CD8-positive, alpha-beta memory T cell (primary cell): ENCODE results near the gene ADAMTS15. TPM values are rescaled to one million over a fixed set of nuclear protein-coding genes. Genes with fewer than 3 reads are reported as not detected.
"Not testable (repeated sequence)": the region's sequence is repeated elsewhere in the genome, so short reads cannot be mapped to it uniquely, and the experiment has no call there.

Experiments used
- CTCF ChIA-PET: fragments of 350-600 bp; sonication (Branson Sonifier 250); formaldehyde crosslinking; loops from one replicate; lab custom pipeline; 2021; ENCODE audit warnings: antibody characterized with exemption; lab: Charles Lee
- POLR2A ChIA-PET: fragments of 350-600 bp; sonication (Branson Sonifier 250); formaldehyde crosslinking; loops from one replicate; lab custom pipeline; 2021; ENCODE audit warnings: antibody characterized with exemption; lab: Charles Lee
- DNase-seq, 5 donors: peaks; one replicate each; pipeline versions ENCODE4 v3.0.0 to v3.0.0-alpha.2; 2020 to 2022; ENCODE audit warnings: mixed read lengths in 1 of 5
- H3K27ac ChIP-seq: one replicate; pipeline ENCODE4 v1.7.0; 2013; ENCODE audit warnings: low read depth, mild to moderate bottlenecking, low read length, moderate library complexity
- H3K27me3 ChIP-seq: 2 replicates; pipeline ENCODE4 v1.7.0; 2013; ENCODE audit warnings: low read length, mild to moderate bottlenecking; ENCODE audit not compliant: insufficient read depth, poor library complexity, severe bottlenecking
- H3K36me3 ChIP-seq: 2 replicates; pipeline ENCODE4 v1.7.0; 2013; ENCODE audit warnings: mild to moderate bottlenecking, low read length, moderate library complexity; ENCODE audit not compliant: insufficient read depth
- H3K4me1 ChIP-seq: 2 replicates; pipeline ENCODE4 v1.7.0; 2013; ENCODE audit warnings: mild to moderate bottlenecking, low read length, moderate library complexity; ENCODE audit not compliant: insufficient read depth
- H3K4me3 ChIP-seq: 2 replicates; pipeline ENCODE4 v1.7.0; 2013; ENCODE audit warnings: mild to moderate bottlenecking, low read length
- H3K9me3 ChIP-seq: 2 replicates; pipeline ENCODE4 v1.7.0; 2013; ENCODE audit warnings: mild to moderate bottlenecking, low read length
- H3K27ac Mint-ChIP-seq, 8 donors: one replicate each; pipeline ENCODE4 v1.8.0; 2020 to 2021; ENCODE audit warnings: mixed read lengths in 8 of 8, mild to moderate bottlenecking in 6 of 8, inconsistent platforms in 3 of 8, moderate library complexity in 3 of 8
- H3K27me3 Mint-ChIP-seq, 2 donors: one replicate each; pipeline ENCODE4 v1.8.0; 2020 to 2021; ENCODE audit warnings: mixed read lengths in 2 of 2, mild to moderate bottlenecking in 1 of 2, moderate library complexity in 1 of 2
- H3K36me3 Mint-ChIP-seq, 3 donors: one replicate each; pipeline ENCODE4 v1.8.0; 2020 to 2021; ENCODE audit warnings: mixed read lengths in 3 of 3, inconsistent platforms in 1 of 3, mild to moderate bottlenecking in 1 of 3
- H3K4me1 Mint-ChIP-seq, 3 donors: one replicate each; pipeline ENCODE4 v1.8.0; 2020 to 2021; ENCODE audit warnings: mixed read lengths in 3 of 3, inconsistent platforms in 1 of 3, mild to moderate bottlenecking in 1 of 3
- H3K4me3 Mint-ChIP-seq, 7 donors: one replicate each; pipeline ENCODE4 v1.8.0; 2020 to 2021; ENCODE audit warnings: mixed read lengths in 7 of 7, mild to moderate bottlenecking in 6 of 7, moderate library complexity in 4 of 7, inconsistent platforms in 2 of 7
- H3K9me3 Mint-ChIP-seq, 5 donors: one replicate each; pipeline ENCODE4 v1.8.0; 2020 to 2022; ENCODE audit warnings: mixed read lengths in 5 of 5, mild to moderate bottlenecking in 3 of 5, moderate library complexity in 2 of 5, inconsistent platforms in 1 of 5
- polyA plus RNA-seq: library from polyadenylated mRNA; unstranded; fragments of 300-500 nt; fragmentation: Illumina TruSeq; gene quantifications from one replicate; pipeline ENCODE4 v1.2.3, GENCODE V29; 2021
- total RNA-seq, 2 experiments: library from RNA; stranded (reverse); gene quantifications; one replicate each; pipeline ENCODE4 v1.2.3, GENCODE V29; 2021

The ADAMTS15 gene
- total and polyA plus RNA-seq, 3 experiments from 2014 or later, result not detected

- Mint-ChIP-seq H3K36me3 (no peaks in the 10 kb centered on the region), H3K9me3 (no peaks in the 10 kb centered on the region), H3K4me3 (no peak overlapping the region), H3K27ac (no peak overlapping the region), H3K27me3 (peaks cover 26 to 33% of the 10 kb centered on the region in 2 donors), H3K4me1 (peaks cover 14 to 21% (median 15%) of the 10 kb centered on the region in 3 donors)
- POLR2A ChIA-PET, result no interaction called here
- H3K27me3 ChIP-seq, result peaks cover 20% of the 10 kb centered on the region
- H3K9me3 ChIP-seq, result no peaks in the 10 kb centered on the region
- no peaks in the 10 kb centered on the region for H3K4me1 ChIP-seq
- no peak overlapping the region for H3K27ac ChIP-seq
- no peak for DNase-seq
- no peak overlapping the region for H3K4me3 ChIP-seq
- CTCF ChIA-PET, result interaction anchor here (1.1 to 6.6 kb wide), 5 partner anchors 9 to 483 kb away, joined by 3 to 115 read pairs (median 6); partner anchors contain the start of gene SNX19
- H3K36me3 ChIP-seq, result no peaks in the 10 kb centered on the region
Measured at GRCh38 chr11:130433357-130433756, 15.1 kb upstream of the ADAMTS15 start.

GRCh38 chr11:130434521-130435223, 13.8 kb upstream of the ADAMTS15 start:
- ChIA-PET CTCF (interaction anchor here (0.9 to 6.6 kb wide), 15 partner anchors 9 to 482 kb away, joined by 3 to 115 read pairs (median 4); partner anchors contain the start of gene SNX19), POLR2A (interaction anchor here (0.6 to 1.3 kb wide), 2 partner anchors 387 to 427 kb away, joined by 3 to 4 read pairs; no protein-coding TSS in a partner anchor)
- Histone ChIP-seq H3K4me1 (peaks cover 9% of the 10 kb centered on the region), H3K4me3 (peak overlapping the region; percentile 77), H3K36me3 (no peaks in the 10 kb centered on the region), H3K27ac (no peak overlapping the region), H3K27me3 (peaks cover 8% of the 10 kb centered on the region), H3K9me3 (no peaks in the 10 kb centered on the region)
- Mint-ChIP-seq H3K27me3 (peaks cover 13 to 20% of the 10 kb centered on the region in 2 donors), H3K4me1 (peaks cover 15 to 19% (median 15%) of the 10 kb centered on the region in 3 donors), H3K27ac (no peak overlapping the region), H3K9me3 (no peaks in the 10 kb centered on the region), H3K36me3 (no peaks in the 10 kb centered on the region), H3K4me3 (no peak overlapping the region)
- DNase-seq, result peak; percentile 43 to 68 (median 58)

- no peak overlapping the region for H3K27ac ChIP-seq
- no peak overlapping the region for H3K4me3 ChIP-seq
- DNase-seq, result no peak
- POLR2A ChIA-PET, result no interaction called here
- peaks cover 10% of the 10 kb centered on the region for H3K4me1 ChIP-seq
- Mint-ChIP-seq H3K27me3 (peaks cover 6 to 10% of the 10 kb centered on the region in 2 donors), H3K9me3 (no peaks in the 10 kb centered on the region), H3K36me3 (no peaks in the 10 kb centered on the region), H3K4me1 (peaks cover 17 to 19% (median 17%) of the 10 kb centered on the region in 3 donors), H3K27ac (no peak overlapping the region), H3K4me3 (peak overlapping the region in 4 of 7 donors; percentile 4 to 46 (median 23))
- no peaks in the 10 kb centered on the region for H3K9me3 ChIP-seq
- CTCF ChIA-PET, result interaction anchor here (1.0 to 6.6 kb wide), 9 partner anchors 9 to 481 kb away, joined by 4 to 115 read pairs (median 5); partner anchors contain the start of gene SNX19
- no peaks in the 10 kb centered on the region for H3K36me3 ChIP-seq
- H3K27me3 ChIP-seq, result no peaks in the 10 kb centered on the region
Measured at GRCh38 chr11:130435671-130436070, 12.8 kb upstream of the ADAMTS15 start.

- Mint-ChIP-seq H3K4me1 (peaks cover 17 to 19% (median 17%) of the 10 kb centered on the region in 3 donors), H3K9me3 (no peaks in the 10 kb centered on the region), H3K27ac (peak overlapping the region in 1 of 8 donors; percentile 21), H3K4me3 (no peak overlapping the region), H3K36me3 (no peaks in the 10 kb centered on the region), H3K27me3 (peaks cover 3 to 6% of the 10 kb centered on the region in 2 donors)
- DNase-seq, result no peak
- POLR2A ChIA-PET, result no interaction called here
- no peak overlapping the region for H3K27ac ChIP-seq
- H3K27me3 ChIP-seq, result no peaks in the 10 kb centered on the region
- H3K4me3 ChIP-seq, result no peak overlapping the region
- H3K9me3 ChIP-seq, result no peaks in the 10 kb centered on the region
- CTCF ChIA-PET, result interaction anchor here (3.7 to 6.6 kb wide), 2 partner anchors 424 to 480 kb away, joined by 13 to 115 read pairs; partner anchors contain the start of gene SNX19
- peaks cover 10% of the 10 kb centered on the region for H3K4me1 ChIP-seq
- H3K36me3 ChIP-seq, result no peaks in the 10 kb centered on the region
Measured at GRCh38 chr11:130436171-130436570, 12.3 kb upstream of the ADAMTS15 start.

- Mint-ChIP-seq H3K27me3 (peaks cover 2% of the 10 kb centered on the region in 2 donors), H3K4me1 (peaks cover 17 to 19% (median 17%) of the 10 kb centered on the region in 3 donors), H3K36me3 (no peaks in the 10 kb centered on the region), H3K4me3 (no peak overlapping the region), H3K9me3 (no peaks in the 10 kb centered on the region), H3K27ac (peak overlapping the region in 2 of 8 donors; percentile 39 to 48)
- Histone ChIP-seq H3K9me3 (no peaks in the 10 kb centered on the region), H3K27me3 (no peaks in the 10 kb centered on the region), H3K4me3 (no peak overlapping the region), H3K36me3 (no peaks in the 10 kb centered on the region), H3K4me1 (peaks cover 10% of the 10 kb centered on the region), H3K27ac (no peak overlapping the region)
- no peak for DNase-seq
- ChIA-PET CTCF (interaction anchor here (1.4 kb wide), 1 partner anchor 424 kb away, joined by 6 read pairs; no protein-coding TSS in a partner anchor), POLR2A (no interaction called here)
Measured at GRCh38 chr11:130437848-130438247, 10.6 kb upstream of the ADAMTS15 start.

GRCh38 chr11:130438401-130439159, 9.9 kb upstream of the ADAMTS15 start:
- H3K9me3 ChIP-seq, DNase-seq, H3K27ac ChIP-seq, POLR2A ChIA-PET, H3K36me3 Mint-ChIP-seq, H3K9me3 Mint-ChIP-seq, H3K27me3 Mint-ChIP-seq, H3K4me3 ChIP-seq, H3K36me3 ChIP-seq, H3K27me3 ChIP-seq: not testable (repeated sequence)
- Mint-ChIP-seq H3K4me1 (peaks cover 17 to 19% (median 17%) of the 10 kb centered on the region in 3 donors), H3K27ac (peak overlapping the region in 4 of 8 donors; percentile 29 to 61 (median 50)), H3K4me3 (peak overlapping the region in 4 of 7 donors; percentile 7 to 71 (median 20))
- peaks cover 10% of the 10 kb centered on the region for H3K4me1 ChIP-seq
- CTCF ChIA-PET, result interaction anchor here (1.6 kb wide), 1 partner anchor 424 kb away, joined by 6 read pairs; no protein-coding TSS in a partner anchor

GRCh38 chr11:130439160-130439519, 9.3 kb upstream of the ADAMTS15 start:
- Histone ChIP-seq H3K4me3 (no peak overlapping the region), H3K36me3 (no peaks in the 10 kb centered on the region), H3K9me3 (no peaks in the 10 kb centered on the region), H3K4me1 (peaks cover 10% of the 10 kb centered on the region), H3K27ac (no peak overlapping the region), H3K27me3 (no peaks in the 10 kb centered on the region)
- Mint-ChIP-seq H3K36me3 (no peaks in the 10 kb centered on the region), H3K4me3 (peak overlapping the region in 4 of 7 donors; percentile 7 to 71 (median 28)), H3K27ac (peak overlapping the region in 5 of 8 donors; percentile 29 to 61 (median 49)), H3K4me1 (peaks cover 17 to 19% (median 17%) of the 10 kb centered on the region in 3 donors), H3K9me3 (no peaks in the 10 kb centered on the region), H3K27me3 (peaks cover 0 to 3% of the 10 kb centered on the region in 2 donors)
- ChIA-PET POLR2A (no interaction called here), CTCF (interaction anchor here (1.6 kb wide), 1 partner anchor 423 kb away, joined by 6 read pairs; no protein-coding TSS in a partner anchor)
- peak in 1 of 5 donors; percentile 6 for DNase-seq
